B cell (primary cell): ENCODE measurements around the gene TIAM2. TPM values are rescaled to one million over a fixed set of nuclear protein-coding genes. Genes with fewer than 3 reads are reported as not detected.

Source experiments
- ATAC-seq: fragments of 200-7000 bp; cut with Tn5 transposase; one replicate; pipeline ENCODE4 v1.10.0; 2021; ENCODE audit warnings: low read depth, mild to moderate bottlenecking, moderate number of reproducible peaks, moderate library complexity
- CTCF ChIA-PET: fragments of 350-600 bp; sonication (Branson Sonifier 250); formaldehyde crosslinking; loops from one replicate; lab custom pipeline; 2021; ENCODE audit warnings: antibody characterized with exemption, inconsistent platforms; lab: Charles Lee
- POLR2A ChIA-PET: fragments of 350-600 bp; sonication (Branson Sonifier 250); formaldehyde crosslinking; loops from one replicate; lab custom pipeline; 2021; ENCODE audit warnings: antibody characterized with exemption; lab: Charles Lee
- DNase-seq: peaks from one replicate; pipeline ENCODE4 v3.0.0; 2013
- H2AFZ ChIP-seq: 2 replicates; pipeline ENCODE4 v1.6.1; 2012; ENCODE audit warnings: mild to moderate bottlenecking, low read depth, low read length; ENCODE audit not compliant: insufficient read depth, poor library complexity, severe bottlenecking
- H3K27ac ChIP-seq, 2 donors: 1 replicate in 1 of 2; 2 replicates in 1 of 2; pipeline ENCODE4 v1.5.1; 2012 to 2013; ENCODE audit warnings: low read length in 2 of 2, mild to moderate bottlenecking in 2 of 2, moderate library complexity in 1 of 2
- H3K27me3 ChIP-seq, 4 experiments: fragments of 200-600 bp in 1 of 4; sonication (generic) in 1 of 4; replicated peaks in 1 of 4; 1 replicate in 2 of 4; 2 replicates in 2 of 4; pipeline versions ENCODE4 v1.6.1 to v1.7.0; 2013 to 2016; ENCODE audit warnings: low read length in 3 of 4, mild to moderate bottlenecking in 2 of 4, mixed read lengths in 1 of 4, moderate library complexity in 1 of 4; ENCODE audit not compliant: insufficient read depth in 4 of 4, control insufficient read depth in 3 of 4; ENCODE audit errors: control extremely low read depth in 1 of 4
- H3K36me3 ChIP-seq, 2 experiments: replicated peaks in 1 of 2; 1 replicate in 1 of 2; 2 replicates in 1 of 2; pipeline versions ENCODE4 v1.6.1 to v1.7.1; 2013; ENCODE audit warnings: low read length in 1 of 2; ENCODE audit not compliant: insufficient read depth in 2 of 2, control insufficient read depth in 1 of 2; ENCODE audit errors: control extremely low read depth in 1 of 2, extremely low read depth in 1 of 2
- H3K4me1 ChIP-seq, 2 donors: fragments of 200-600 bp in 1 of 2; sonication (generic) in 1 of 2; 1 replicate in 1 of 2; 2 replicates in 1 of 2; pipeline versions ENCODE4 v1.5.1 to v1.6.1; 2013 to 2017; ENCODE audit warnings: low read length in 2 of 2; ENCODE audit not compliant: control insufficient read depth in 2 of 2, insufficient read depth in 2 of 2
- H3K4me2 ChIP-seq: replicated peaks from 2 replicates; pipeline ENCODE3; 2012; ENCODE audit warnings: mild to moderate bottlenecking, low read depth, low read length; ENCODE audit not compliant: poor library complexity, severe bottlenecking
- H3K4me3 ChIP-seq, 5 experiments: fragments of 200-600 bp in 1 of 5; sonication (generic) in 1 of 5; 1 replicate in 3 of 5; 2 replicates in 2 of 5; pipeline versions ENCODE4 v1.5.1 to v1.7.0; 2011 to 2016; ENCODE audit warnings: low read length in 4 of 5, mild to moderate bottlenecking in 4 of 5, low read depth in 2 of 5, control low read depth in 1 of 5, moderate library complexity in 1 of 5; ENCODE audit not compliant: insufficient read depth in 1 of 5; ENCODE audit errors: control extremely low read depth in 1 of 5, extremely low read depth in 1 of 5
- H3K79me2 ChIP-seq: fragments of 200-600 bp; sonication (generic); one replicate; pipeline ENCODE4 v1.6.0; 2016; ENCODE audit warnings: low read length; ENCODE audit not compliant: control insufficient read depth, insufficient read depth
- H3K9ac ChIP-seq: fragments of 200-600 bp; sonication (generic); 2 replicates; pipeline ENCODE4 v1.6.1; 2017; ENCODE audit warnings: mild to moderate bottlenecking, low read length, moderate library complexity
- H3K9me3 ChIP-seq, 3 donors: one replicate each; pipeline versions ENCODE4 v1.6.1 to v1.7.1; 2013; ENCODE audit warnings: low read length in 2 of 3; ENCODE audit not compliant: control insufficient read depth in 2 of 3, insufficient read depth in 1 of 3; ENCODE audit errors: control extremely low read depth in 1 of 3
- H4K20me1 ChIP-seq: 2 replicates; pipeline ENCODE4 v1.6.0; 2012; ENCODE audit warnings: mild to moderate bottlenecking, low read length; ENCODE audit not compliant: insufficient read depth, control insufficient read depth, poor library complexity, severe bottlenecking
- H3K27ac Mint-ChIP-seq: one replicate; pipeline ENCODE4 v1.8.0; 2021; ENCODE audit warnings: mixed read lengths
- H3K27me3 Mint-ChIP-seq: one replicate; pipeline ENCODE4 v1.8.0; 2021; ENCODE audit warnings: mixed read lengths
- H3K4me1 Mint-ChIP-seq: one replicate; pipeline ENCODE4 v1.8.0; 2021; ENCODE audit warnings: mixed read lengths
- H3K4me3 Mint-ChIP-seq: one replicate; pipeline ENCODE4 v1.8.0; 2021; ENCODE audit warnings: mixed read lengths
- H3K9me3 Mint-ChIP-seq: one replicate; pipeline ENCODE4 v1.8.0; 2022; ENCODE audit warnings: mixed read lengths; ENCODE audit not compliant: insufficient read depth
- EZH2 ChIP-seq: IDR thresholded peaks from 2 replicates; pipeline ENCODE4 v1.6.1; 2012; ENCODE audit warnings: borderline replicate concordance, low read depth, mild to moderate bottlenecking, moderate library complexity, low read length; ENCODE audit not compliant: insufficient read depth, poor library complexity, severe bottlenecking
- WGBS: methylation state at CpG from one replicate; pipeline ENCODE4 v1.1.5; 2013; ENCODE audit warnings: missing lambda C conversion rate; ENCODE audit not compliant: insufficient coverage; 5-methylcytosine and 5-hydroxymethylcytosine counted together
- intact Hi-C: fragments of 100-400 bp; cut with micrococcal nuclease; formaldehyde crosslinking; loops from one replicate; pipeline ENCODE4 v1.10.0; 2022
- polyA plus RNA-seq: library from polyadenylated mRNA; depleted of rRNA; stranded (reverse); fragments of >200 nt; gene quantifications from 2 replicates; pipeline ENCODE4 v1.2.3, GENCODE V29; 2012
- total RNA-seq, 2 donors: library from RNA; stranded (reverse); fragments of 120-200 nt in 1 of 2; gene quantifications; 1 replicate in 1 of 2; 2 replicates in 1 of 2; pipeline versions ENCODE4 v1.2.3 to v1.2.4, GENCODE V29; 2013 to 2022
- TF ChIP-seq, protein P1 (sequence below): fragments of 200-600 bp; IDR thresholded peaks from one replicate; pipeline ENCODE4 v1.8.0; 2022; ENCODE audit warnings: antibody characterized with exemption, mild to moderate bottlenecking

TIAM2 gene
- total and polyA plus RNA-seq, 2 donors (not counting 1 experiment from before 2014, with no cell fraction given) = 13.1 to 18.8 TPM

DNA sequence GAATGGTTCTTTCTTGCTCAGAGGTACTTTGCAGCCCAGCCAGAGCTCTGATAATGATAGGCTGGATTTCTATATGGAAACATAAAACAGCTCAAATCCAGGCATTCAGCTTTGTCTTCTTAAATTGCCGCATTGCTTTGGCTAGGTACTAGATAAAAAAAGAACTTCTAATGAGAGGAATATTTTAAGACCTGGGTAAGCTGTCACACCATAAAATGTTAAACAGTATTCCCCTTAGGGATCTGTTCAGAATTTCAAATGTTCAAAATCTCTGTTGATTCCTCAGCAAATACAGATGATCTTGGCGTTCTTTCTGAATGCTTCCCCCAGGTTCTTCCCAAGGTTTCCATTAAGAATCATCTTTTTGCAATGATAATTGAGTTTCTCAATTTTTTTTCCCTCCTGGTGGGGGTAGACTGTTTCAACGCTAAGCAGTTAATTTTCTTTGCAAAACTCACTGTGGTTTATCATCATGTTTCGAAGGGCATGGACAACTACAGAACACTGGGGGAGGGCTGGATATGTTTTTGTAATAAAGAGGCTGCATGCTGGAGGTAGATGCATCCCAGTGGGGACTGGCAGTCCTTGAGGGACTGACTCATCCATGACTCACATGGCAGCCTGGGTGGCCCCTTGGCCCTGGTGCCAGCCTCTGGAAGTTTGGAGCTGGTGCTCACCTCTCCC, 31.0 kb downstream of the TIAM2 start:
- no peaks in the 10 kb centered on the region for H4K20me1 ChIP-seq
- H3K79me2 ChIP-seq = no peaks in the 10 kb centered on the region
- no peak overlapping the region for H3K4me2 ChIP-seq
- no peak overlapping the region for H2AFZ ChIP-seq
- CTCF ChIA-PET = no interaction called here
- H3K9me3 Mint-ChIP-seq = no peaks in the 10 kb centered on the region
- intact Hi-C loops = no loop called here
- TF ChIP-seq EZH2 = no peak
- TF ChIP-seq, protein P1, sequence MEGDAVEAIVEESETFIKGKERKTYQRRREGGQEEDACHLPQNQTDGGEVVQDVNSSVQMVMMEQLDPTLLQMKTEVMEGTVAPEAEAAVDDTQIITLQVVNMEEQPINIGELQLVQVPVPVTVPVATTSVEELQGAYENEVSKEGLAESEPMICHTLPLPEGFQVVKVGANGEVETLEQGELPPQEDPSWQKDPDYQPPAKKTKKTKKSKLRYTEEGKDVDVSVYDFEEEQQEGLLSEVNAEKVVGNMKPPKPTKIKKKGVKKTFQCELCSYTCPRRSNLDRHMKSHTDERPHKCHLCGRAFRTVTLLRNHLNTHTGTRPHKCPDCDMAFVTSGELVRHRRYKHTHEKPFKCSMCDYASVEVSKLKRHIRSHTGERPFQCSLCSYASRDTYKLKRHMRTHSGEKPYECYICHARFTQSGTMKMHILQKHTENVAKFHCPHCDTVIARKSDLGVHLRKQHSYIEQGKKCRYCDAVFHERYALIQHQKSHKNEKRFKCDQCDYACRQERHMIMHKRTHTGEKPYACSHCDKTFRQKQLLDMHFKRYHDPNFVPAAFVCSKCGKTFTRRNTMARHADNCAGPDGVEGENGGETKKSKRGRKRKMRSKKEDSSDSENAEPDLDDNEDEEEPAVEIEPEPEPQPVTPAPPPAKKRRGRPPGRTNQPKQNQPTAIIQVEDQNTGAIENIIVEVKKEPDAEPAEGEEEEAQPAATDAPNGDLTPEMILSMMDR = no peak
- no peaks in the 10 kb centered on the region for H3K4me1 ChIP-seq
- DNase-seq (no peak), ATAC-seq (no peak)
- H3K4me3 ChIP-seq = no peak overlapping the region
- H3K36me3 ChIP-seq = no peaks in the 10 kb centered on the region
- no peak overlapping the region for H3K27ac Mint-ChIP-seq
- no peaks in the 10 kb centered on the region for H3K27me3 Mint-ChIP-seq
- 94% methylated on average over 2 of the region's 4 CpGs for WGBS
- POLR2A ChIA-PET = no interaction called here
- no peak overlapping the region for H3K27ac ChIP-seq
- no peaks in the 10 kb centered on the region for H3K4me1 Mint-ChIP-seq
- no peak overlapping the region for H3K9ac ChIP-seq
- no peaks in the 10 kb centered on the region for H3K27me3 ChIP-seq
- no peak overlapping the region for H3K4me3 Mint-ChIP-seq
- H3K9me3 ChIP-seq = no peaks in the 10 kb centered on the region

DNA sequence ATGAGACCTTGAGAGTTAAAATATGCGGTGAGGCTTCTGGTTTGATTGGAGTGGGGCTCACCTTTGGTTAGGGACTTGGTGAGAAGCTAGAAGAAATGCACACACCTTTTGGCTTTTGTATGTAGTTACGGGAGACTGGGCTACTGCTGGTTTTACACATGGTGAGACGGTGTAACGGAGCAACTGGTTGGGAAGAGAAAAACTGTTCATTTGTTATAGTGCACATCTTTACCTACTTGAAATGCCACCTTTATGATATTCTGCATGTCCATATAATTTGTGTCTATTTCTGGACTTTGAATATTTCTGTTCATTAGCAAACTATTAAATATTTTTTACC, 31.6 kb downstream of the TIAM2 start:
- DNase-seq (no peak), ATAC-seq (no peak)
- Histone ChIP-seq H2AFZ (no peak overlapping the region), H3K4me3 (no peak overlapping the region), H3K4me2 (no peak overlapping the region), H3K27me3 (no peaks in the 10 kb centered on the region), H4K20me1 (no peaks in the 10 kb centered on the region), H3K4me1 (no peaks in the 10 kb centered on the region), H3K9me3 (no peaks in the 10 kb centered on the region), H3K27ac (no peak overlapping the region), H3K79me2 (no peaks in the 10 kb centered on the region), H3K36me3 (no peaks in the 10 kb centered on the region), H3K9ac (no peak overlapping the region)
- WGBS = 88% methylated on average over 1 of the region's 4 CpGs
- POLR2A ChIA-PET = no interaction called here
- CTCF ChIA-PET = no interaction called here
- intact Hi-C loops = no loop called here
- no peaks in the 10 kb centered on the region for H3K27me3 Mint-ChIP-seq
- no peak overlapping the region for H3K27ac Mint-ChIP-seq
- no peaks in the 10 kb centered on the region for H3K9me3 Mint-ChIP-seq
- no peaks in the 10 kb centered on the region for H3K4me1 Mint-ChIP-seq
- no peak for TF ChIP-seq EZH2
- TF ChIP-seq, protein P1 = no peak
- no peak overlapping the region for H3K4me3 Mint-ChIP-seq
